HG02938 (cell line): ENCODE measurements around the gene CIITA.
A peak's percentile ranks its signal among the peaks of the same experiment; 100 is the strongest.
"Not testable (repeated sequence)": the region's sequence is repeated elsewhere in the genome, so short reads cannot be mapped to it uniquely, and the experiment has no call there.

ENCODE experiments used
- ATAC-seq: cut with Tn5 transposase; IDR thresholded peaks from one replicate; pipeline ENCODE4 v1.9.1; 2021; ENCODE audit warnings: mild to moderate bottlenecking, moderate library complexity; ENCODE audit not compliant: unreplicated experiment

CIITA gene

DNA sequence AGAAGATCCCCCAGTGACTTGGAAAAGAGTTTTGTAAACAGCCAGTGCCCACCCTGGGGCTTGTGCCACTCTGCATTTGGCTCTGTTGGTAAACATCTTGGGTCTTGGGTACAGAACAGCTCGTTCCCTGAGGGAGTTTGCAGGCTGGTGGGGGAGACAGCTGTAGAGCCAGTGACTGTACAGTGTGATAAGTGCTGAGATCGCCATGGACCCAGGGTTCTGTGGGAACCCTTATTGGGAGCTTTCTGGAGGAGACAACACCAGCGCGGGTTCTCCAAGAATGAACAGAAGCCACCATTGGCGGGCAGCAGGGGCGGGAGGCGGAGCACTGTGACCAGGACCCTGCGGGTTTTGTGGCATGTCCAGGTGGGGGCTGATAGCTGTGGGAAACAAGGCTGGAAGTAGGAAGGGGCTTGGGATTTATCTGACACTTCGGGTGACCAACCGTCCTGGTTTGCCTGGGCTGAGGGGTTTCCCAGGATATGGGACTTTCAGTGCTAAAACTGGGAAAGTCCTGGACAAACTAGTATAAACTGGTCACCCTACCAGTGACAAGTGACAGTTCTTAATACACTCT lies 70.3 kb downstream of the CIITA start:
- no peak for ATAC-seq

DNA sequence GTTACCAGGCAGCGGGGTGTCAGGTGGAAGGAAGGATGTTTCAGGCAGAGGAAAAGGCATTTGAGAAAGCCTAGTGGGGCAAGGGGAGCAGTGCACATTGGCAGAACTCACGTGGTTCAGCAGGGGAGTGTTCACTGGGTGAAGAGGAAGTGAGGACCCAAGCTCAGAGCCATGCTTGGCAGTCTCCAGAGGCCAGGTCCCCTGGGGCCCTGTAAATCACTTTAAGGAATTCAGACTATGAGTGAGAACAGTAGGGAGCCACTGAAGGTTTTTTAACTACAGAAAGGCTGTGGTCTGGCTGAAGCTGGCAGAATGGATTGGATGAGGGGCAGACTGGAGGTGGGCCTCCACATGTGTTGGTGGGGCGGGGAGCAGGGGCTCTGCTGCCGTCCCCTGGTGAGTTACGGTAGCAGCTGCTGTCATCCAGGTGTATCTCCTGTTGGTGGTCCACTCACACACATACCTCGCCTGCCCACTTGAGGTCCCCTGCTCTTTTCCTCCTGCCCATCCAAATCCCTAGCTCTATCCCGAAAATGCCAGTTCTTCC lies 72.5 kb downstream of the CIITA start:
- peak; percentile 80 for ATAC-seq

DNA sequence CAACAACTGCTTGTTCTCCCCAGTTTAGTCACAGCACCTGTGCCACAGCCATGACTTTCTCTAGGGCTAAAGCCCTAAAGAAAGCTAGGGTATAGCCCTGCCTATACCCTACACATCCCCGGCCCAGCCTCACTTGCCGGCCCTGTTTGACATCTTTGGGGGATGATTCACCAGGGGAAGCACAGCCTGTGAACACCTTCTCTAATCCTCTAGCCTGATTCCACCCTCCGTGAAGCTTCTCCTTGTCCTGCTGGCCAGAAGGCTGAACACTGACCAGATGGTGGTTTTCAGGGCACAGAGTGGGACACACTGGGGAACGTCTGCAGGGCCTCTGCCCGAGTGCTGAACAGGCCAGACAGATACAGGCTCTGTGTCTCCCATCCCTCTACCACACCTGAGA lies 73.4 kb downstream of the CIITA start:
- no peak for ATAC-seq

DNA sequence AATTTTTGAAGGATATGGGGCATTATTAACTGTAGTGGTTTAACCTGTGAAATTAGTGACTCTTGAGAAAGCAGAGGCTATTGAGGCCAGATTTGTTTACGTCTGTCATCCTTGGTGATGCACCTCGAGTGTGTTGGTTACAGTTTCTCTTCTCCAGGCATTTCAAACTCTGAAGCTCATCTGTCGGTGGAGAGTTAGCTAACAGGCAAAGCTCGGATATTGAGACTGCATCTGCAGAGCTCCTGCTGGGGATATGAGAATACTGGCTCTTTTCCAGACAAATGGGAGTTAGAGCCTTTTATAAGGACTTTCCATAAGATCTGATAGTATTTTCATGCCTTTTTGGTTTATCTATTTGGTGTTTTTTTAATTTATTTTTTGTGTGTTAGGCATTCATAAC lies 74.0 kb downstream of the CIITA start:
- ATAC-seq = no peak

DNA sequence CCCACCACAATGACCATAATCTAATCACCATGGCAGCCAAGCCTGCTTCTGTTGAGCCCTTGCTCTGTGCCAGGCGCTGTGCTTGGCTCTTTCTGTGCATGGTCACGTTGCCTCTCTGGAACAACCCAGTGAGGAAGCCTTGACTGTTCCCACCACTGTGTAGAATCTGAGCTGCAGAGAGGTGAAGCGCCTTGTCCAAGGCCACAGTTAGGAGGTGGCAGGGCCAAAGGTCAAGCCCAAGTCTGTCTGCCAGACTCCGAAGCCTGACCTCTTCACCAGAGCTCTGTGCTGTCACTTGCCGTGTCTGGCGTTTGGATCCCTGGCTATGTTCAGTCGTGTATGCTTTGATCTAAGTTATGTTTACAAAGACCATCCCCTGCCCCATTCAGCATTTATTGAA lies 77.9 kb downstream of the CIITA start:
- ATAC-seq = no peak

DNA sequence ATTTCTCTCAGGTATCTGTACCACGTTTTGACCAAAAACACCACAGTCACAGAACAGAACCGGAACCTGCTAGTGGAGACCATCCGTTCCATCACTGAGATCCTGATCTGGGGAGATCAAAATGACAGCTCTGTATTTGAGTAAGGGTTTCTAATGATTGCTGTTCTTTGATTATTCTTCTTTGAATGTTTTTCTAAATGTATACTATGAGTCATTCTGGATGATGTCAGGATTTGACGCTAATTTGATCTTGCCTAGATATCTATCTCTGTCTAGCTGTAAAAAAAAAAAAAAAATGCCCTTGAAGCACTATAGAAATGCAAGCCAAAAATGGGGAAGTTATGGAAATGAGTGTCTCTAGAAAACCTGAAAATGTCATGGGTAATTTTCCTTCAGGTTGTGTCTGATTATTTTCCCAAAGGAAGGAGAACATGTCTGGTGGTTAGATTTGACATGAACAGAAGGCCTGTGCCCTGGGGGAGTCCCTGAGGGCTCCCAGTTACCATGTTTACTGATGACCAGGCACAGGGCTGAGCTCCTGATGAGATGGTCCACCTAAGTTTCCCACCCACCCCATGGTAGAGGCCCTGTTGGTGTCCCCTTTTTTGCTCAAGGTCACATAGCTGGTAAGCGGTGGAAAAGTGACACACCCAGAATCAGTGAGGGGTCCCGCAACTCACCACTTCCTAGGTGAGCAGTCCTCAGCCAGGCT lies 80.9 kb downstream of the CIITA start:
- no peak for ATAC-seq

DNA sequence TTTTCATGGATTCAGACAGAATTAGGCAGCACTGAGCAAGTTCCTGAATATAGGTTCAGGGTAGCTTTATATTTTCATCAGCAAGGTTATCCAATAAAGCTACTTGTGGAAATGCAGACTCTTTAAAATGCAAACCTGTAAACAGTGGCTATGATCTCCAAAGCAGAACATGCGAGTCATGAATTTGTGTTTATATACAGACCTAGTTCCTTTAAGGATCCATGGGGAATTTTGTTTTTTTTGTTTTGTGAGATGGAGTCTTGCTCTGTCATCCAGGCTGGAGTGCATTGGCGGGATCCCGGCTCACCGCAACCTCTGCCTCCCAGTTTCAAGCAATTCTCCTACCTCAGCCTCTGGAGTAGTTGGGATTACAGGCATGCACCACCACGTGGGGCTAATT lies 82.2 kb downstream of the CIITA start:
- ATAC-seq = no peak

DNA sequence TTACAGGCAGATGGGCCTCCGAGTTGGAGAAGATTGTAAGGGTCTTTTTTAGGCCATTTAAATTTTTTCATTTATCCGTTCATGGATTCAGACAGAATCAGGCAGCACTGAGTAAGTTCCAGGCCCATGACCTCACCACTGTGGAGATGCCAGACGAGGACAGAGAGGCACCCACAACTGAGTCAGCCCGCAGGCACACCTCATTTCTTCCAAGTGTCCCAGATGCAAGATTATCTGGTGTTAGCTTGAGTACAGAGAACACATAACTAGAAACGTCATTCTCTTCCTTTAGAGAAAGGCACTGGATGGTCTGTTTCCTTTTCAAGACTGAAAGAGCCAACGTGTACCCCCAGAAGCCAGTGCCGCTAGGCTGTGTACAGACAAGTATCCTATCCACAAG lies 84.2 kb downstream of the CIITA start:
- ATAC-seq = no peak

DNA sequence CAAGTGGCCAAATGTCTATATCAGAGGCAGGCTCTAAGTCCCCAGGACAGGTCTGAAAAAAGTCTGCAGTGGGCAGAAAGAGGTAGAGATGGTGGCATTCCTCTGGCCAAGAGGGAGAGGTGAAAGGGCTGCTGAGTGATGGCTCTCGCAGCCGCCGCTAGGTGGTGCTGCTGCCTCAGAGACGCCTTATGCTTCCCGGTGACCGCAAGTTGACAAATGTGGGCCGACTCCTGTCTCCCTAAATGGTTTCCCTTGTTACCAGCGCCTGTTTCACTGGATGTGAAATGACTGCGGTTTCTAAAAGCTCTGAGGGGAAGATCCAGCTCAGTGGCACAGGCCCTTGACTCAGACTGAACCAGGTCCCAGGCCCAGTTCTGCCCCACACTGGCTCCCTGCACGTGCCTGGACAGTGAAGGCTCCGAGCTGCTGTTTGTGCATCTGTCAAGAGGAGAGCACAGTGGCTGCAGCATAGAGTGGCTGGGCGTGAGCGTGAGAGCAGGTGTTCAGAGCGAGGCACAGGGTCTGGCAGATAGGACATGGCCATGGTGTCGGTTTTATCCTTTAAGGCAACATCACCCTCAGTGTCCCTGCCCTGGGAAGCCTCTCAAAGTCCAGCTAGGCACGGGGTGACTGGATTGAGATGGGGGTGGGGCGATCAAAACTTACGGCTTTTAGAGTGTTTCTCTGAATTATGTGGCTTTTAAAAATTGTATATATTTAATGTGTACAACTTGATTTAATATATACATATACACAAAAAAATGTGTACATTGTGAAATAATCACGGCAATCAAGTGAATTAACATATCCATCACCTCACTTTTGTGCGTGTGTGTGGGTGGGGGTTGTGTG lies 87.3 kb downstream of the CIITA start:
- peak; percentile 31 for ATAC-seq

DNA sequence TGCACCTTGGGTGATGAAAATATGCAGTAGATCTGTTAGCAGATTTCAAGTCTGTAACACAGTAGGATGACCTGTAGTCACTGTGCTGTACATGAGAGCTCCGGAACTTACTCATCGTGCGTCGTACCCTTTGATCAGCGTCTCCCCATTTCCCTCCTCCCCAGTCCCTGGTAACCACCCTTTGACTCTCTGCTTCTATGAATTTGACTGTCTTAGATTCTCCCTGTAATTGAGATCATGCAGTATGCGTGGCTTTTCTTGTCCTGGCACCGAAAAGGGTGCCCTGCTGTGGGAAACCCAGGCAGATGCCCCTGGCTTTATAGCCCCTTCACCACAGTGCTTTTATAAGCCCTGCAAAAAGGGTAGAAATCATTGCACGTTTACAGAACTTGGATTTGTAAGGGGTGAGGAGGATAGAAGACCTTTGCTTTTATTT lies 87.9 kb downstream of the CIITA start:
- ATAC-seq = no peak

DNA sequence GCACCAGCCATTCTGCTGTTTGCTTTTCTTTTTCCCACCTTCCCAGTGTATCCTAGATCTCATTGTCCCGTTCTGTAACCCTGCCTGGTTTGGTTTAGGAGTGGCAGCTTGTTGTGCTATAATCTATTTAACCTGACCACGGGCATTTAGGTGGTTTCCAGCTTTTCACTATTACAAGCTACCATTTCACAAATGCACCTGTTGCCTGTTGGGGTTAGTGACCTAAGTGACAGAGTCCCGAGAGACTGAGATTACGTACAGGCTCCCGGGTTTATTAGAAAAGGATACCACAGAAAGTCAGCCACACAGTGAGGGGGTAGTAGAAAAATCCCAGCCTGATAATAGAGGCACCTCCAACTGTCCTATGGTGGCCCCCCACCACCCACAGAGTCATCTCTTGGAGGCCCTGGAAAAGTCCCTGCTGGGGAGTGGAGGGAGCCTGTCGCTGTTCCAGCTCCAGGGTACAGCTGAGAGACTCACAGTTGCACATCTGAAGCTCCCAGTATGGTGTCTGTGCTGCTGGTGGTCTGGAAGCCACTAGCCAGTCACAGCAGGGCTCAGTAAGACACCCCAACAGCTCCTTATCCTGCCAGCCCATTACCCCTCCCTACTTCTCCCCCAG lies 88.5 kb downstream of the CIITA start:
- peak; percentile 81 for ATAC-seq

DNA sequence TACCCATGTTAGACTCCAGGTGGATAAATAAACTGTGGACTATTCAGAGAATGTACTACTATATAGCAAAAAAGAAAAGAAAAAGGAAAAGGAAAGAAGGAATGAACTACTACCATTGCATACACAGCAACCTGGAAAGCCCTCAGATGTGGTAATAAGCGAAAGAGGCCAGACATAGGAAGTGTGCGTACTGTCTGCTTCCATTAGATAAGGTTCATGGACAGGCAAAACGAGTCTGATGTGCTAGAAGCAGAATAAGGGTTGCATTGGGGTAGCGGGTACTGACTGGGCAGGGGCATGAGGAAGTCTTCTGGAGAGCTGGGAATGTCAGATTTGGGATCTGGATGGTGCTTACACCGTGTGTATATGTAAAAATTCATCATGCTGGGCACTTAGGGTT lies 89.1 kb downstream of the CIITA start:
- no peak for ATAC-seq

DNA sequence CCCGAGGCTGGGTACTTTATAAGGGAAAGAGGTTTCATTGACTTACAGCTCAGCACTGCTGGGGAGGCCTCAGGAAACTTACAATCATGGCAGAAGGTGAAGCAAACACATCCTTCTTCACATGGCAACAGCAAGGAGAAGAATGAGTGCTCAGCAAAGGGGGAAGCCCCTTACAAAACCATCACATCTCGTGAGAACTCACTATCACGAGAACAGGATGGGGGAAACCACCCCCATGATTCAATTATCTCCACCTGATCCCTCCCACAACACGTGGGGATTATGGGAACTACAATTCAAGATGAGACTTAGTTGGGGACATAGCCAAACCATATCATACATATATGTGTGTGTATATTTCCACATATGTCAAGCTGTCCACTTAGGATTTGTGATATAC lies 89.6 kb downstream of the CIITA start:
- ATAC-seq = not testable (repeated sequence)

DNA sequence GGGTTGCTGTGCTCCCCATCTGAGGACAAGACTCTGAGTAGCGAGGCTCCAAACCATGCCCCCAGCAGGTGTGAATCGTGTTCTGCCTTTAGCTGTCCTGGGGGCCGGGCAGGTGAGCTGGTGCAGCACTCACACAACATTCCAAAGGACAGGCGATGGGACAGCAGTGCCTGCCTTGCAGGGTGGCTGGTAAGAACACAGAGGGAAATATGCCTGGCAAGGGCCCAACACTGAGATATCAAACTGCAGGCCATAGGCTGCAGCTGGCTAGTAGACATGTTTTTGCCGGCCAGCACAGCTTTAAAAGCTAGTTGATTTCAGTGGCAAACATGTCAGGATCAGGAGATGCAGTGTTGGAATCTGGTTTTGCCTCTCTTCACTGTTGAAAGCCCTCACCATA lies 91.0 kb downstream of the CIITA start:
- no peak for ATAC-seq

DNA sequence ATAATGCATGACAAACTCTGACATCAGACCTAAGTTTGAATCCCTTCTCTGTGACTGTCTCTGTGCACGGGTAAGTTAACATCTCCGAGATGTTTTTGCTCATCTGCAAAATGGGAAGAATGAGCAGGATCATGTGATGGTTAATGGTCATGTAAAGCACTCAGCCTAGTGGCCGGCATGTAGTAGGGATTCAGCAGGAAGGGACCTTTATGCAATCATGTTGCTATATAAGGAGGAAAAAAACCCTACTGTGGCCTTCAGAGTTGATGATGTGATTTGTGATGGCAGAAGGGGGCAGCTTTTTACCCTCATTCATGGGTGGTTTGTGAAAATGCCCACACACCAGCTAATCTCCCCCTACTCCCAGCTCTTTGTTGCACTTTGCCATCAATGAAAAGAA lies 91.5 kb downstream of the CIITA start:
- ATAC-seq = no peak

DNA sequence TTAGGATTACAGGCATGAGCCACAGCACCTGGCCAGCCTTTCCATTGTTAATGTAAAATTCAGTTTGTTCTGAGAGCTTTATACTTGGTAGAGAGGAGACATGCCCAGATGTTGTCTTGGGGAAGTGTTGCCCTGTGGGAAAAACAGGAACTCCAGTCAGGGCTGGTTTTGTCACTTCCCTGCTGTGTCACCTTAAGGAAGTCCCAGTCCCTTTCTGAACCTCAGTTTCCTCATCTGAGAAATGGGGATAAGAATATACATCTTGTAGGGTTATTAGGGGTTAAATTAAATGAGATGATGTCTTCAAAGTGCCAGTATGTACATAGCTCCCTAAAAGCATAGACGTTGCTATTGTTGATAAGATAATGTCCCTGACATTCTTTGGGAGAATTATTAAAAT lies 92.6 kb downstream of the CIITA start:
- ATAC-seq = no peak

DNA sequence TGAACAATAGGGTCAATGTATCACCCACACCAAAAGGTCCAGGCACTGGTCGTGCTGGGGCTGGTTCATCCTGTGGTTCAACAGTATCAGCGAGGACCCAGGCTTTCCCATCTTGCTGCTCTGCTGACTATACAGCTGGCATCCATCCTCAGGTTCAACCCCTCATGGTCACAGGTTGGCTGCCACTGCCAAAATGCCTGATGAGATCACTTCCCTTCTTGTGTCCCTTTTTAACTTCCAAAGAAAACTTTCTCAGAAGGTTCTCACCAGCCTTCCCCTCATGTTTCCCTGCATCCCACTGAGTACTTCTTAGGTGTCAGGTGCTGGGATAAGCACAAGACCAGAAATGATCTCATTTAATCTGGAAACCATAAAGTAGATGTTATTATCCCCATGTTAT lies 93.1 kb downstream of the CIITA start:
- ATAC-seq = no peak

DNA sequence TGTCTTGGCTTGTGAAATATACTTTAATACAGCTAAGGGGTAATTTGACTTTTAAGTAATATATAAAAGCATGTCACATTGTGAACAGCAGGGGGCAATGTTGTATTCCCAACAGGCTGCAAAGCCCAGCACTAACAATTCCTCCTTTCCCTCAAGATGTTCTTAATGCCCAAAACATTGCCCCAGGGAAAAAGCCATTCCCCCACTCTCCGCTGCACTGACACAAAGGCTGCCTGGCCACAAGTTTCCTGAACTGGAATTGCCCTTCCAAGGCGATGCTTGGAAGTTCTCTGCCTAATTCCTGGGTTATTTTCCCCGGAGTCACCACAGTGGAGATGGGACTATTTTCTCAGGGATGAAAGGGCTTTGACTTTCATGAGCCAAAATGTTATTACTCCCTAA lies 94.6 kb downstream of the CIITA start:
- no peak for ATAC-seq

DNA sequence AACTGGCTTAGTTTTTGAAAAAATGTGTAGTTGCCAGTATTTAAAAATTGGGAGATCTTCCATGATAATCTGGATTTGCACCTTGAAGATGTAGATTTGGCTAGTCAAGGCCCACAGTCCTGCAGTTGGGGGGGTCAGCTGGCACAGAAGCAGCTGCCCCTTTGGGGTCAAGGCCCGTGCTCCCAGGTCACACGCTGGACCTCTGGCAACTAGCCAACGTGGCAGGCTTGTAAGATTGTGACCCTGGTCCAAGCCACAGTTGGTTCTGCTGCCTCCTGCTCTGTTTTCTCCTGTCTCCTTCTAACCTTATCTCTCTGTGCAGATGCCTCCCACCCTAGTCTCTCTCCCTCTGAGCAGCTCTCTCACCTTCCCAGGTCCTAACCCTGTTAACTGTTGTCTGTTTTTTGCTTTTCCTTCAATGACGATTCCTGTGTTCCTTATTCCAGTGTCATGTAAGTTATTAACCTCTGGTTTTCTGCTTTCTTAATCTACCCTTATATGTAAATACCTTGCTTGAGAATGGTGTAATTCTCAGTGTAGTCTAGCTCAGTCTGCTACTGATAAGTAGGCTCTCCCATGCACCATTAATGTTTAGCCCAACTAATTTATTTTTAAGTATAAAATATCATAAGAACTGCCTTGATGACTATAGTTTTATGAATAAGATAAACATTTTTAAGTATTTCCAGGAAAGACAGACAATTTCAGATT lies 95.3 kb downstream of the CIITA start:
- no peak for ATAC-seq

DNA sequence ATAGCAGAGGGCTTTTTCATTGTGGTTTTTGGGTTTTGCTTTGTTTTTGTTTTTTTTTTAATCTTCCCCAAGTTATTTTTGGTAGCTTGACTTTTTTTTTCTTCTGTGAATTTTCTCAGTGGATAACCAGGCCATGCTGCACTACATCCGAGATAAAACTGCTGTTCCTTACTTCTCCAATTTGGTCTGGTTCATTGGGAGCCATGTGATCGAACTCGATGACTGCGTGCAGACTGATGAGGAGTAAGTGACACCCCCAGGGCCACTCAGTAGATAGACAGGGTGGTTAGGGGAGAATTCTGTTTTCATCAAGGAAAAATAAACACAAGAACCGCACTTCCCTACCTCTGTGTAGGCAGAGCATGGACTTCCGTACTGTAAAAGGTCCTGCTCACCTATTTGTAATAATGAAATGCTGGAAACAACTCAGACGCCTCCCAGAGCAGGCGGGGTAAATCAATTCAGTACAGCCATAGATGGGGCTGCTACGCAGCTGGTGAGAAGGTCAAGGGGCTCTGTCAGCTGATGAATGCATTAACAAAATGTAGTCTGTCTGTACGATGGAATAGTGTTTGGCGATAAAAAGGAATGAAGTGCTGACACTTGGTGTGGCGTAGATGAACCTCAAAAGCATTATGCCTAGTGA lies 95.9 kb downstream of the CIITA start:
- no peak for ATAC-seq
